Mesothelial cell of epicardium (in vitro differentiated cells): ENCODE measurements around the gene PCDHGA3. TPM values are rescaled to one million over a fixed set of nuclear protein-coding genes. Genes with fewer than 3 reads are reported as not detected.
"Not testable (repeated sequence)": the region's sequence is repeated elsewhere in the genome, so short reads cannot be mapped to it uniquely, and the experiment has no call there.

Source experiments
- DNase-seq, 2 experiments: peaks; one replicate each; pipeline ENCODE4 v3.0.0; 2021; ENCODE audit warnings: low spot score in 2 of 2; ENCODE audit not compliant: unreplicated experiment in 2 of 2
- H3K27ac Mint-ChIP-seq: 2 replicates; pipeline ENCODE4 v1.8.0; 2021; ENCODE audit warnings: mixed read lengths
- H3K27me3 Mint-ChIP-seq: 2 replicates; pipeline ENCODE4 v1.8.0; 2021; ENCODE audit warnings: low read depth, mixed read lengths
- H3K36me3 Mint-ChIP-seq: 2 replicates; pipeline ENCODE4 v1.8.0; 2021; ENCODE audit warnings: mixed read lengths
- H3K4me1 Mint-ChIP-seq: 2 replicates; pipeline ENCODE4 v1.8.0; 2021; ENCODE audit warnings: mixed read lengths
- H3K4me3 Mint-ChIP-seq: 2 replicates; pipeline ENCODE4 v1.8.0; 2021; ENCODE audit warnings: mild to moderate bottlenecking, moderate library complexity, mixed read lengths
- H3K9me3 Mint-ChIP-seq: 2 replicates; pipeline ENCODE4 v1.8.0; 2021; ENCODE audit warnings: mixed read lengths
- total RNA-seq: library from RNA; stranded (reverse); gene quantifications from 3 replicates; pipeline ENCODE4 v1.2.1, GENCODE V29; 2021
- TF ChIP-seq, protein P1 (sequence below): fragments of 200-600 bp; sonication (generic); IDR thresholded peaks from one replicate; pipeline ENCODE4 v1.5.0; 2021; ENCODE audit warnings: antibody characterized with exemption; ENCODE audit not compliant: unreplicated experiment

Gene PCDHGA3
- total RNA-seq, 1 donor from 2014 or later = 0.13 TPM

DNA sequence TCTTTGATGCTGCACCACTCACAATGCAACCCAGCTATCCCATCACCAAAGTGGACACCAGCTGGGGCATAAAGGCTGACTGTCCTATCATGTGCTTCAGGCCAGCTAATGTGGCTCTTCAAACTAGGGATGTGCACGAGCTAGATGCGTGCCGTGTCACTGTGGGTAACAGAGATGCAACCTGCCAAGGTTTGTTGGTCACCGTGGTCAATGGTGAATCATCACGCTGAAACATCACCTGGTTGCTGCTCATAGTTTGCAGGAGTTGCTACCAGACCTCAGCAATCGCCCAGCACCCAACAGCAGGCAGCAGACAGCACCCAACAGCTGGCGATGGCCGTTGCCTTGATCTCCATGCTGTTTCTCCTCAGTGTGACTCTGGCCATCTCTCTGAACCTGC is 15.4 kb upstream of the PCDHGA3 start:
- no peaks in the 10 kb centered on the region for H3K4me1 Mint-ChIP-seq
- H3K27me3 Mint-ChIP-seq = no peaks in the 10 kb centered on the region
- no peak overlapping the region for H3K4me3 Mint-ChIP-seq
- no peak for DNase-seq
- TF ChIP-seq, protein P1, sequence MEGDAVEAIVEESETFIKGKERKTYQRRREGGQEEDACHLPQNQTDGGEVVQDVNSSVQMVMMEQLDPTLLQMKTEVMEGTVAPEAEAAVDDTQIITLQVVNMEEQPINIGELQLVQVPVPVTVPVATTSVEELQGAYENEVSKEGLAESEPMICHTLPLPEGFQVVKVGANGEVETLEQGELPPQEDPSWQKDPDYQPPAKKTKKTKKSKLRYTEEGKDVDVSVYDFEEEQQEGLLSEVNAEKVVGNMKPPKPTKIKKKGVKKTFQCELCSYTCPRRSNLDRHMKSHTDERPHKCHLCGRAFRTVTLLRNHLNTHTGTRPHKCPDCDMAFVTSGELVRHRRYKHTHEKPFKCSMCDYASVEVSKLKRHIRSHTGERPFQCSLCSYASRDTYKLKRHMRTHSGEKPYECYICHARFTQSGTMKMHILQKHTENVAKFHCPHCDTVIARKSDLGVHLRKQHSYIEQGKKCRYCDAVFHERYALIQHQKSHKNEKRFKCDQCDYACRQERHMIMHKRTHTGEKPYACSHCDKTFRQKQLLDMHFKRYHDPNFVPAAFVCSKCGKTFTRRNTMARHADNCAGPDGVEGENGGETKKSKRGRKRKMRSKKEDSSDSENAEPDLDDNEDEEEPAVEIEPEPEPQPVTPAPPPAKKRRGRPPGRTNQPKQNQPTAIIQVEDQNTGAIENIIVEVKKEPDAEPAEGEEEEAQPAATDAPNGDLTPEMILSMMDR = no peak
- peaks cover 6% of the 10 kb centered on the region for H3K36me3 Mint-ChIP-seq
- no peak overlapping the region for H3K27ac Mint-ChIP-seq
- peaks cover 58% of the 10 kb centered on the region for H3K9me3 Mint-ChIP-seq

DNA sequence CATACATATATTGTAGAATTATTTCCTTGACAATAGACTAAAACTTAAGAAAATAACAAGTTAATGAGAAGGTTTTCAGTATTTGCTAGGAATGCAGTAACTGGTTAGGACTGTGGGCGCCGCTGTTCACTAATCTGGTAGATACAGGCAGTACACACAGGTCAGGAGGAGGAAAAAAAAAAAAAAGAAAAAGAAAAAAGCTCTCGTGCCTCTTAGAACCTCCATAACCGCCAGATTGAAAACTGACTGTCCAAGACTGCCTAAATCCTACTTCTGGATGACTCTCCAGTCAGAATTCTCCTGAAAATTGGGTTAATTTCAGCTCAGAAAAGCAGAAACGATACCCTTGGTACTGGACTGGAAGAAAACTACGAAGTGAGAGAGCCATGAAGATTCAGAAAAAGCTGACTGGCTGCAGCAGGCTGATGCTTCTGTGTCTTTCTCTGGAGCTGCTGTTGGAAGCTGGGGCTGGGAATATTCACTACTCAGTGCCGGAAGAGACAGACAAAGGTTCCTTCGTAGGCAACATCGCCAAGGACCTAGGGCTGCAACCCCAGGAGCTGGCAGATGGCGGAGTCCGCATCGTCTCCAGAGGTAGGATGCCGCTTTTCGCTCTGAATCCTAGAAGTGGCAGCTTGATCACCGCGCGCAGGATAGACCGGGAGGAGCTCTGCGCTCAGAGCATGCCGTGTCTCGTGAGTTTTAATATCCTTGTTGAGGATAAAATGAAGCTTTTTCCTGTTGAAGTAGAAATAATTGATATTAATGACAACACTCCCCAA is 13.1 kb upstream of the PCDHGA3 start, which contains the start of gene PCDHGA1:
Gene PCDHGA1, plus strand, starts transcription at position 216 of the 782 bp plus-strand sequence.
- H3K36me3 Mint-ChIP-seq = peaks cover 8% of the 10 kb centered on the region

DNA sequence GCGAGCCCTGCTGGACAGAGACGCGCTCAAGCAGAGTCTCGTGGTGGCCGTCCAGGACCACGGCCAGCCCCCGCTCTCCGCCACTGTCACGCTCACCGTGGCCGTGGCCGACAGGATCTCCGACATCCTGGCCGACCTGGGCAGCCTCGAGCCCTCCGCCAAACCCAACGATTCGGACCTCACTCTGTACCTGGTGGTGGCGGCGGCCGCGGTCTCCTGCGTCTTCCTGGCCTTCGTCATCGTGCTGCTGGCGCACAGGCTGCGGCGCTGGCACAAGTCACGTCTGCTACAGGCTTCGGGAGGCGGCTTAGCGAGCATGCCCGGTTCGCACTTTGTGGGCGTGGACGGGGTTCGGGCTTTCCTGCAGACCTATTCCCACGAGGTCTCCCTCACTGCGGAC is 11.1 kb upstream of the PCDHGA3 start:
- H3K27ac Mint-ChIP-seq, H3K4me3 Mint-ChIP-seq, H3K4me1 Mint-ChIP-seq: not testable (repeated sequence)

More for the DNA sequence above, 13.1 kb upstream of the PCDHGA3 start, which contains the start of gene PCDHGA1:
- H3K4me3 Mint-ChIP-seq = no peak within 1 kb of the TSS
- no peaks in the 10 kb centered on the region for H3K27me3 Mint-ChIP-seq
- TF ChIP-seq, protein P1 = no peak
- H3K27ac Mint-ChIP-seq = no peak within 1 kb of the TSS
- no peak for DNase-seq
- H3K4me1 Mint-ChIP-seq = no peaks in the 10 kb centered on the region
- H3K9me3 Mint-ChIP-seq = peaks cover 68% of the 10 kb centered on the region

DNA sequence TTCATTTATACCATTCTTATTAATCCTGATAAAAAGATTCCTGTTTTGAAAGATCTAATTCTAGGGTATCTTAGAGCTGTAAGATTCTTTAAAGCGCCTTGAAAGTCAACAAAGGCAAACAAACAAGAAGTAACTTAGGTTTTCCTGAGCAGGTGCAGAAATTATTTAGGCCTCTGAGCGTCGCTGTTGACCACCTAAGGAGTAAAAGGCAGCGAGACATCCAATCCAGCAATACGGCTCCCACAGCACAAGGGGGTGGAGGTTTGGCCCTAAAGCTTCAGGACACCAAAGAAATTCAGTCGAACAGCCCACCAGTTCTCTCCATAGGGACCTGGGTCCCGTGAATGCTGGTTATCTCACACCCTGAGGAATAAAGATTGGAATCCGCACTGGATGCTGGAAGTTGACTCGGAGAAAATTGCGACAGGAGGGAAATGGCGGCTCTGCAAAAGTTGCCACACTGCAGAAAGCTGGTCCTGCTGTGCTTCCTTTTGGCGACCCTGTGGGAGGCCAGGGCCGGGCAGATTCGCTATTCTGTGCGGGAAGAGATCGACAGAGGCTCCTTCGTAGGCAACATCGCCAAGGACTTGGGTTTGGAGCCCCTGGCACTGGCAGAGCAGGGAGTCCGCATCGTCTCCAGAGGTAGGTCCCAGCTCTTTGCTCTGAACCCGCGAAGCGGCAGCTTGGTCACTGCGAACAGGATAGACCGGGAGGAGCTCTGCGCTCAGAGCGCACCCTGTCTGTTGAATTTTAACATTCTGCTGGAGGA is 4.9 kb upstream of the PCDHGA3 start, which contains the start of gene PCDHGA2:
Gene PCDHGA2, plus strand, starts transcription at position 223 of the 769 bp plus-strand sequence.
- DNase-seq = no peak
- H3K9me3 Mint-ChIP-seq = peaks cover 75% of the 10 kb centered on the region
- no peak within 1 kb of the TSS for H3K27ac Mint-ChIP-seq
- peaks cover 10% of the 10 kb centered on the region for H3K36me3 Mint-ChIP-seq
- no peak within 1 kb of the TSS for H3K4me3 Mint-ChIP-seq
- H3K27me3 Mint-ChIP-seq = no peaks in the 10 kb centered on the region
- TF ChIP-seq, protein P1 = no peak
- H3K4me1 Mint-ChIP-seq = no peaks in the 10 kb centered on the region

More for the DNA sequence above, 11.1 kb upstream of the PCDHGA3 start:
- not testable (repeated sequence) for H3K36me3 Mint-ChIP-seq, H3K27me3 Mint-ChIP-seq, DNase-seq
- peaks cover 70% of the 10 kb centered on the region for H3K9me3 Mint-ChIP-seq

DNA sequence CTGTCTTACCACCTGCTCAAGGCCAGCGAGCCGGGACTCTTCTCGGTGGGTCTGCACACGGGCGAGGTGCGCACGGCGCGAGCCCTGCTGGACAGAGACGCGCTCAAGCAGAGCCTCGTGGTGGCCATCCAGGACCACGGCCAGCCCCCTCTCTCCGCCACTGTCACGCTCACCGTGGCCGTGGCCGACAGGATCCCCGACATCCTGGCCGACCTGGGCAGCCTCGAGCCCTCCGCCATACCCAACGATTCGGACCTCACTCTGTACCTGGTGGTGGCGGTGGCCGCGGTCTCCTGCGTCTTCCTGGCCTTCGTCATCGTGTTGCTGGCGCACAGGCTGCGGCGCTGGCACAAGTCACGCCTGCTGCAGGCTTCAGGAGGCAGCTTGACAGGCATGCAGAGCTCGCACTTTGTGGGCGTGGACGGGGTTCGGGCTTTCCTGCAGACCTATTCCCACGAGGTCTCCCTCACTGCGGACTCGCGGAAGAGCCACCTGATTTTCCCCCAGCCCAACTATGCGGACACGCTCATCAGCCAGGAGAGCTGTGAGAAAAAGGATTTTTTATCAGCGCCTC is 2.8 kb upstream of the PCDHGA3 start:
- peaks cover 68% of the 10 kb centered on the region for H3K9me3 Mint-ChIP-seq
- not testable (repeated sequence) for H3K27ac Mint-ChIP-seq, DNase-seq, H3K4me1 Mint-ChIP-seq, H3K4me3 Mint-ChIP-seq, H3K27me3 Mint-ChIP-seq
- peaks cover 15% of the 10 kb centered on the region for H3K36me3 Mint-ChIP-seq

DNA sequence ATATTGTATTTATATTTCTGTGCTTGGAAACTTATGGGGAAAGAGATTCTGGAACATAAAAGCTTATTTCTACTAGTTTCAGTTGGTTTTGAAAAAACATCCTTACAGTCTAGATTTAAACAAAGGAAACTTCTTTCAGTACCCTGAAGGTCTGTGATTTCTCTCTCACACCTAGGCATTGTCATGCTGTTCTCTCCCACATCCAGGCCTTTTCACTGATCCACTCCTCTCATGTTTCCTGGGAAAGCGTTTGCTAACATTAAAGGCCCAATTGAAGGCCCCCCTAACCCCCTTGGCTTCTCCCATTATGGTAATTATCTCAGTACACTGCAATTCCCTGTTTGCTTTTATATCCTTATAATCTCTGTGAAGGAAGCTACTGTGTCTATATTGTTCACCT is 856 bp upstream of the PCDHGA3 start:
- H3K36me3 Mint-ChIP-seq = peaks cover 15% of the 10 kb centered on the region
- DNase-seq = no peak

More for the DNA sequence above, 856 bp upstream of the PCDHGA3 start:
- Mint-ChIP-seq H3K4me3 (no peak overlapping the region), H3K9me3 (peaks cover 60% of the 10 kb centered on the region), H3K27me3 (no peaks in the 10 kb centered on the region), H3K27ac (no peak overlapping the region), H3K4me1 (no peaks in the 10 kb centered on the region)
- TF ChIP-seq, protein P1 = no peak
